Liver (tissue), 9 donors: ENCODE measurements around the gene CLDN3. TPM values are rescaled to one million over a fixed set of nuclear protein-coding genes. Genes with fewer than 3 reads are reported as not detected.

Experiments
- DNase-seq: peaks from one replicate; pipeline ENCODE4 v3.0.0-alpha.2; 2017; ENCODE audit warnings: low spot score
- H3K27ac ChIP-seq, 2 donors: one replicate each; pipeline ENCODE4 v1.7.0; 2013; ENCODE audit warnings: inconsistent platforms in 2 of 2, low read length in 2 of 2, control low read depth in 1 of 2, low read depth in 1 of 2, mild to moderate bottlenecking in 1 of 2
- H3K27me3 ChIP-seq, 4 donors: one replicate each; pipeline versions ENCODE4 v1.6.1 to v1.7.0; 2013; ENCODE audit warnings: low read length in 3 of 4, inconsistent platforms in 1 of 4, mild to moderate bottlenecking in 1 of 4, moderate library complexity in 1 of 4; ENCODE audit not compliant: control insufficient read depth in 4 of 4, insufficient read depth in 4 of 4
- H3K36me3 ChIP-seq, 4 donors: one replicate each; pipeline versions ENCODE4 v1.6.1 to v1.7.0; 2013; ENCODE audit warnings: low read length in 3 of 4, mild to moderate bottlenecking in 3 of 4, low read depth in 1 of 4, moderate library complexity in 1 of 4; ENCODE audit not compliant: control insufficient read depth in 4 of 4, insufficient read depth in 3 of 4
- H3K4me1 ChIP-seq, 4 donors: one replicate each; pipeline versions ENCODE4 v1.6.1 to v1.7.0; 2013; ENCODE audit warnings: low read length in 3 of 4, mild to moderate bottlenecking in 3 of 4, moderate library complexity in 1 of 4; ENCODE audit not compliant: control insufficient read depth in 4 of 4, insufficient read depth in 4 of 4
- H3K4me3 ChIP-seq, 3 donors: one replicate each; pipeline versions ENCODE4 v1.6.1 to v1.7.0; 2013; ENCODE audit warnings: low read length in 3 of 3, control low read depth in 1 of 3, low read depth in 1 of 3, mild to moderate bottlenecking in 1 of 3
- H3K9ac ChIP-seq, 2 donors: one replicate each; pipeline ENCODE4 v1.7.0; 2013; ENCODE audit warnings: low read length in 2 of 2, mild to moderate bottlenecking in 2 of 2, moderate library complexity in 2 of 2, control low read depth in 1 of 2, low read depth in 1 of 2
- H3K9me3 ChIP-seq, 4 donors: one replicate each; pipeline versions ENCODE4 v1.6.1 to v1.7.0; 2013; ENCODE audit warnings: low read length in 3 of 4; ENCODE audit not compliant: control insufficient read depth in 4 of 4
- ATF3 ChIP-seq: IDR thresholded peaks from 2 replicates; pipeline ENCODE4 v1.6.1; 2016; ENCODE audit warnings: antibody characterized with exemption
- EGR1 ChIP-seq, 2 donors: IDR thresholded peaks; 2 replicates each; pipeline ENCODE4 v1.6.1; 2016 to 2018; ENCODE audit warnings: antibody characterized with exemption in 2 of 2, low read depth in 2 of 2
- FOXA1 ChIP-seq: IDR thresholded peaks from 2 replicates; pipeline ENCODE4 v1.6.1; 2016; ENCODE audit warnings: antibody characterized with exemption
- FOXA2 ChIP-seq: IDR thresholded peaks from 2 replicates; pipeline ENCODE4 v1.6.1; 2016; ENCODE audit warnings: antibody characterized with exemption
- GABPA ChIP-seq, 2 donors: IDR thresholded peaks in 1 of 2; conservative IDR thresholded peaks in 1 of 2; 2 replicates each; pipeline ENCODE4 v1.6.1; 2016; ENCODE audit warnings: antibody characterized with exemption in 2 of 2, mild to moderate bottlenecking in 1 of 2, moderate library complexity in 1 of 2
- HNF4A ChIP-seq, 2 donors: conservative IDR thresholded peaks; 2 replicates each; pipeline ENCODE4 v1.6.1; 2016; ENCODE audit warnings: antibody characterized with exemption in 2 of 2, mild to moderate bottlenecking in 2 of 2
- HNF4G ChIP-seq: IDR thresholded peaks from 2 replicates; pipeline ENCODE4 v1.6.1; 2016; ENCODE audit warnings: antibody characterized with exemption
- JUND ChIP-seq, 2 donors: IDR thresholded peaks; 2 replicates each; pipeline ENCODE4 v1.6.1; 2016; ENCODE audit warnings: antibody characterized with exemption in 2 of 2
- MAX ChIP-seq: IDR thresholded peaks from 2 replicates; pipeline ENCODE4 v1.6.1; 2016; ENCODE audit warnings: antibody characterized with exemption
- NR2F2 ChIP-seq: IDR thresholded peaks from 2 replicates; pipeline ENCODE4 v1.6.1; 2016; ENCODE audit warnings: antibody characterized with exemption
- RAD21 ChIP-seq, 2 donors: IDR thresholded peaks; 2 replicates each; pipeline ENCODE4 v1.6.1; 2016; ENCODE audit warnings: antibody characterized with exemption in 2 of 2, mild to moderate bottlenecking in 2 of 2
- RXRA ChIP-seq, 2 donors: IDR thresholded peaks; 2 replicates each; pipeline ENCODE4 v1.6.1; 2017 to 2018; ENCODE audit warnings: antibody characterized with exemption in 2 of 2, mild to moderate bottlenecking in 1 of 2
- SP1 ChIP-seq: IDR thresholded peaks from 2 replicates; pipeline ENCODE4 v1.6.1; 2018; ENCODE audit warnings: antibody characterized with exemption, mild to moderate bottlenecking
- TAF1 ChIP-seq: conservative IDR thresholded peaks from 2 replicates; pipeline ENCODE4 v1.6.1; 2016; ENCODE audit warnings: antibody characterized with exemption, mild to moderate bottlenecking
- YY1 ChIP-seq: IDR thresholded peaks from 2 replicates; pipeline ENCODE4 v1.6.1; 2016; ENCODE audit warnings: antibody characterized with exemption, mild to moderate bottlenecking
- WGBS: extraction: QIAGEN DNeasy Blood & Tissue Kit; methylation state at CpG from one replicate; pipeline ENCODE4 v1.1.7; 2013; 5-methylcytosine and 5-hydroxymethylcytosine counted together
- polyA plus RNA-seq, 2 donors: library from polyadenylated mRNA; stranded (reverse) in 1 of 2; unstranded in 1 of 2; fragments of 200-250 nt in 1 of 2; fragments of >200 nt in 1 of 2; fragmentation: Nextera tagmentation in 1 of 2; extraction: Ambion mirVana in 1 of 2; gene quantifications; one replicate each; pipeline versions ENCODE4 v1.2.1 to v1.2.3, GENCODE V29; 2013 to 2015
- total RNA-seq, 2 donors: library from RNA; depleted of rRNA; stranded (reverse); fragments of >200 nt; gene quantifications; one replicate each; pipeline ENCODE4 v1.2.3, GENCODE V29; 2014
- TF ChIP-seq, protein P1 (sequence below): fragments of 150-350 bp; IDR thresholded peaks from 2 replicates; pipeline ENCODE4 v1.5.1; 2017; ENCODE audit warnings: improper control_type of control experiment, low read depth, low read length; ENCODE audit not compliant: missing input control
- donor health status: healthy.
- donor health status: healthy.
- donor health status: healthy.
- donor health status: healthy.
- donor health status: healthy.

CLDN3 gene
- total and polyA plus RNA-seq, 4 donors: 3.6 to 43.0 (median 22.9) TPM

DNA sequence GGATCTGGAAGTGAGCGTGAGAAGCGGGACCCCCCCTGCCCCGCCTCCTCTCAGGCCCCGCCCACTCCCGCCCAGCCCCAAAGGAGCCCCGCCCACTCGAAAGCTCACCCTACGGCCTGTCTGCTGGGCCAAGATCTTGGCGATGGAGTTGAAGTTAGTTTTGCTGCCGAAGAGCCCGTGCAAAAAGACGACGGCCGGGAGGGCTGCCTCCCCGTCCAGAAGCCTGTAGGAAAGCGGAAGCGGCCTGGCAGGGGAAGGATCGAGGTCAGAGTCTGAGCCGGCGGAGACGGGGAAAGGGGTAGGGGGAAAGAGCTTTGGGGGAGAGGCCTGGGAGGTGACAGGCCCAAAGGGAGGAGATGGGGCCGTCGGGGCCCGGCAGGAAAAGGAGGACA is 31.9 kb downstream of the CLDN3 start:
- TF ChIP-seq ATF3 (no peak), FOXA1 (no peak), JUND (IDR thresholded peaks at IDR 0.05) (no peak), NR2F2 (no peak), HNF4G (no peak)
- TF ChIP-seq, protein P1, sequence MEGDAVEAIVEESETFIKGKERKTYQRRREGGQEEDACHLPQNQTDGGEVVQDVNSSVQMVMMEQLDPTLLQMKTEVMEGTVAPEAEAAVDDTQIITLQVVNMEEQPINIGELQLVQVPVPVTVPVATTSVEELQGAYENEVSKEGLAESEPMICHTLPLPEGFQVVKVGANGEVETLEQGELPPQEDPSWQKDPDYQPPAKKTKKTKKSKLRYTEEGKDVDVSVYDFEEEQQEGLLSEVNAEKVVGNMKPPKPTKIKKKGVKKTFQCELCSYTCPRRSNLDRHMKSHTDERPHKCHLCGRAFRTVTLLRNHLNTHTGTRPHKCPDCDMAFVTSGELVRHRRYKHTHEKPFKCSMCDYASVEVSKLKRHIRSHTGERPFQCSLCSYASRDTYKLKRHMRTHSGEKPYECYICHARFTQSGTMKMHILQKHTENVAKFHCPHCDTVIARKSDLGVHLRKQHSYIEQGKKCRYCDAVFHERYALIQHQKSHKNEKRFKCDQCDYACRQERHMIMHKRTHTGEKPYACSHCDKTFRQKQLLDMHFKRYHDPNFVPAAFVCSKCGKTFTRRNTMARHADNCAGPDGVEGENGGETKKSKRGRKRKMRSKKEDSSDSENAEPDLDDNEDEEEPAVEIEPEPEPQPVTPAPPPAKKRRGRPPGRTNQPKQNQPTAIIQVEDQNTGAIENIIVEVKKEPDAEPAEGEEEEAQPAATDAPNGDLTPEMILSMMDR: no peak
- Histone ChIP-seq H3K4me3 (peak overlapping the region; percentile 69 to 91 (median 88)), H3K36me3 (peaks cover 0 to 15% (median under 1%) of the 10 kb centered on the region in 4 donors), H3K27ac (peak overlapping the region; percentile 69 to 97), H3K9me3 (no peaks in the 10 kb centered on the region), H3K27me3 (no peaks in the 10 kb centered on the region), H3K9ac (peak overlapping the region; percentile 52 to 54), H3K4me1 (peaks cover 0 to 25% (median 13%) of the 10 kb centered on the region in 4 donors)
- peak; percentile 74 for DNase-seq
- 1% methylated on average over 24 of the region's 24 CpGs for WGBS

DNA sequence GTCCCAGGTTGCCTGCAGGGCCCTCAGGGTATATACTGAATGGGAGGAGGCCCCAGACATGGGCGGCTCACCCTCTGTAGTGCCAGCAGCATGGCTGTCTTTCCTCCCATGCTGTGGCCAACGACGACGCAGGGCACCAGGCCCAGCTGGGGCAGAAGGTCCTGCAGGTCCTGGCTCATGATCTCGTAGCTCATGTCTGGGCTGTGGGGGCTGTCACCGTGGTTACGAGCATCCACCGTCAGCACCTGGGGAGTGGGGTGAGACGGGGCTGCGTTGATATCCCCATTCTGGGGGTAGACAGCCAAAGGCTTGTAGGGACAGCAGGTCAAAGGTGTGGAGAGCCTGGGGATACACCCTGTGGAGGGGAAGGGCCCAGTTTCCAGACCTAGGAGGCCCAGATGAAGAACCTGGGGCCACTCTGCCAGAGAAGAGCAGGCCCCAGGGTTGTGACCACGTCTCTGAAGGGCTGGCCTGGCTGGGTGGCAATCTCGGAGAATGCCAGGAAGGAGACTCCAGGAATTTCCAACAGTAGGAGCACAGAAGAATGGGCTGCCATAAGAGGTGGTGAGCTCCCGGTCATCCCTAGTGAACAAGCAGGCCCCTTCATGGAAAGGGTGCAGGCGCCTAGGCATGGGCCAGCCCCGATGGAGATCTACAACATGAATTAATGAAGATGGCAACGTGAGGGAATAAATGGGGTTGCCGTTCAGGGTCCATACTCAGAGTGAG is 32.4 kb downstream of the CLDN3 start:
- H3K4me3 ChIP-seq: peak overlapping the region in 2 of 3 donors; percentile 69 to 91
- H3K27ac ChIP-seq: peak overlapping the region in 1 of 2 donors; percentile 97
- no peak overlapping the region for H3K9ac ChIP-seq
- TF ChIP-seq, protein P1: no peak
- TF ChIP-seq RXRA (IDR thresholded peaks at IDR 0.05) (no peak), EGR1 (IDR thresholded peaks at IDR 0.05; ENCODE audit: low read depth in 2 of 2) (no peak), RAD21 (IDR thresholded peaks at IDR 0.05) (no peak), HNF4A (conservative IDR thresholded peaks at IDR 0.05) (no peak), HNF4G (no peak), TAF1 (no peak), NR2F2 (no peak), MAX (no peak), GABPA (IDR thresholded peaks at IDR 0.05 in 1 of 2, conservative IDR thresholded peaks at IDR 0.05 in 1 of 2) (no peak), SP1 (no peak), ATF3 (no peak), FOXA2 (no peak), YY1 (no peak)
- WGBS: 73% methylated on average over 17 of the region's 17 CpGs
- H3K36me3 ChIP-seq: peaks cover 0 to 15% (median under 1%) of the 10 kb centered on the region in 4 donors
- no peaks in the 10 kb centered on the region for H3K9me3 ChIP-seq
- peaks cover 0 to 20% (median 10%) of the 10 kb centered on the region in 4 donors for H3K4me1 ChIP-seq
- no peaks in the 10 kb centered on the region for H3K27me3 ChIP-seq
- DNase-seq: no peak
